GM12873 (cell line): ENCODE results near the gene UBE2J2.

Experiments
- TF ChIP-seq, protein P1 (sequence below): IDR thresholded peaks from 2 replicates; pipeline ENCODE4 v1.5.1; 2012; ENCODE audit warnings: low read depth, mild to moderate bottlenecking, moderate library complexity, low read length, control low read depth; ENCODE audit not compliant: insufficient read depth; ENCODE audit errors: missing control alignments

The UBE2J2 gene

DNA sequence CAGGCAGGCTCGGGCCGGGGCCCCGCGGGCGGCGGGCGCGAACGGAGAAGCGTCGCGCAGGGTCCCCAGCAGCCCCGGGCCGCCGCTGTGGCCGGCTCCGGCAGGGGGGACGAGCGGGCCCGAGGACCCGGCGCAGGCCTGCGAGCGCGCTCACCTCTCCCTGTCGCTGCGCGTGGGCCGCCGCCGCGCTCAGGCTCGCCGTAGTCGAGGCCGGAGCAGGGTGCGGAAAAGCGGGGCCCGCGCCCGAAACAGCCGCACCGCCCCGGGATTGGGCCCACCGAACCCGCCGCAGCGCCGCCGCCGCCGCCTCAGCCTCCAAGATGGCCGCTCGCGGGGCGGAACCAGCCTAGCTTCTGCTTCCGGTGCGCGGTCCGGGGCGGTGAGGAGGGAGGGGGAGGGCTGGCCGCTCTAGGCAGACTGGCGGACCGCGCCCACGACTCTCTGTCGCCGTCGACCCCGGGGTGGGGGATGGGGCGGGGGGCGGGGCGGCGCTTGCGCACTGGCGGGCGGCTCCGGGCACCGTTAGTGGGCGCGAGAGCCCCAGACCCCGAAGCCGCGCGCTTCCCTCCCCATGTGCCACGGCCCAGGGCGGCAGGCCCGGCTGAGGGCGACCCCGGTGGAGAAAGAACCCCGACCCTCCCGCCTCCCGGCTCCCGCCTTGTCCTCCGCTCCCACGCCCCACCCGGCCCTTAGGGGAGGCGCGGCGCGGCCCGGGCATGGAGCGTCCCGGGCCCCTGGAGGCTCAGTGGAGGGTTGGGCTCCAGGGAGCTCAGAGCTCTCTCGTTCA is at the start of gene UBE2J2:
Gene UBE2J2, minus strand, starts transcription at position 343 of the 787 bp plus-strand sequence. CDS start 5,862 bp downstream, outside the sequence.
- TF ChIP-seq, protein P1, sequence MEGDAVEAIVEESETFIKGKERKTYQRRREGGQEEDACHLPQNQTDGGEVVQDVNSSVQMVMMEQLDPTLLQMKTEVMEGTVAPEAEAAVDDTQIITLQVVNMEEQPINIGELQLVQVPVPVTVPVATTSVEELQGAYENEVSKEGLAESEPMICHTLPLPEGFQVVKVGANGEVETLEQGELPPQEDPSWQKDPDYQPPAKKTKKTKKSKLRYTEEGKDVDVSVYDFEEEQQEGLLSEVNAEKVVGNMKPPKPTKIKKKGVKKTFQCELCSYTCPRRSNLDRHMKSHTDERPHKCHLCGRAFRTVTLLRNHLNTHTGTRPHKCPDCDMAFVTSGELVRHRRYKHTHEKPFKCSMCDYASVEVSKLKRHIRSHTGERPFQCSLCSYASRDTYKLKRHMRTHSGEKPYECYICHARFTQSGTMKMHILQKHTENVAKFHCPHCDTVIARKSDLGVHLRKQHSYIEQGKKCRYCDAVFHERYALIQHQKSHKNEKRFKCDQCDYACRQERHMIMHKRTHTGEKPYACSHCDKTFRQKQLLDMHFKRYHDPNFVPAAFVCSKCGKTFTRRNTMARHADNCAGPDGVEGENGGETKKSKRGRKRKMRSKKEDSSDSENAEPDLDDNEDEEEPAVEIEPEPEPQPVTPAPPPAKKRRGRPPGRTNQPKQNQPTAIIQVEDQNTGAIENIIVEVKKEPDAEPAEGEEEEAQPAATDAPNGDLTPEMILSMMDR: no peak

DNA sequence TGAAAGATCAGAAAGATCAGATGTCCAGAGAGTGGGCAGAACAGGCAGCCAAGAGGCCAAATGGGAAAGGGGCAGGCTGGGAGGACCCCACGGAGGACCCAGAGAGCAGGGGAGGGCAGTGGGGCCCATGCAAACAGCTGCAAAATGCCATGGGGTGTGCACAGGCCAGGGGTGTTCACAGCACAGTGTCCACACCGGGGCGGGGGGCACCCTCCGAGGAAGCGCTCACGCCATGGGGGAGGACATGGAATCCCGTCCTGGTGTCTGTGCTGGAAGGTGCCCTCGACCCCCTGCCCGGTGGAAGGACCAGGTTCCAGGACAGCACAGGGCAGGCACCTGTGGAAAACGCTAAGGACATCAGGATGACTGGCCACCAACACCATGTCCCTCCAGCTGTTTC is 49.3 kb upstream of the UBE2J2 start:
- TF ChIP-seq, protein P1: no peak

DNA sequence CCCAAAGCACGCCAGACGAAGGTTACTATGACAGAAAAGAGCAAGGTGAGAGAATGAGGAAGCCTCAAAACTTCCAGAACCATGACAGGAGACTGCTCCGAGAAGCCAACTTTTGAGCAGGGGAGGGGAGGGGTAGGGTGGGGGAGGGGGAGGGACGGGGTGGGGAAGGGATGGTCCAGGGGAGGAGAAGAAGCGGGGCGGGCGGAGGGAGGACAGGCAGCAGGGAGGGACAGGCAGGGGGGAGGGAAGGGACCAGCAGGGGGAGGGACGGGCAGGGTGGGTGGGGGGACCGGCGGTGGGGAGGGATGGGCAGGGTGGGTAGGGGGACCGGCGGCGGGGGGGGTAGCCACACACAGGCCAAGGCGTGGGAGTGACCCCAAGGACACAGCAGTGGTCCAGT is 48.8 kb upstream of the UBE2J2 start:
- TF ChIP-seq, protein P1: no peak

DNA sequence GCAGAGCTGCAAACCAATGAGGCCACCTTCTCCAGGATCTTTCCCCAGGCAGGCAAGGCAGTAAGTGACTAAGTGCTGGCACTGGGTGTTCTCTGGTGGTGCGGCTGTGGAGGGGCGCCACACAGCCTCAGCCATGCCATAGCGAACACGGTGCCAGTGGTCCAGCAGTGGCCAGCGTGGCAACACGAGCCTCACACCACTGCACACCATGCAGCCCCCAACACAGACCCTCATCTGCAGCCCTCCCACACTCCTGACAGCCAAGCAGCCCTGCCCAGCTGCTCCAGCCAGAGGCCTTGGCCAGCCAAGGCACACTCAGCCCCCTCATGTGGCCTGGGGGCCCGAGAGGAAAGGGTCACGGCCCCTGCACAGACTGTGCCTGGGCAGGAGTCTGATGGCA is 47.8 kb upstream of the UBE2J2 start:
- TF ChIP-seq, protein P1: no peak

DNA sequence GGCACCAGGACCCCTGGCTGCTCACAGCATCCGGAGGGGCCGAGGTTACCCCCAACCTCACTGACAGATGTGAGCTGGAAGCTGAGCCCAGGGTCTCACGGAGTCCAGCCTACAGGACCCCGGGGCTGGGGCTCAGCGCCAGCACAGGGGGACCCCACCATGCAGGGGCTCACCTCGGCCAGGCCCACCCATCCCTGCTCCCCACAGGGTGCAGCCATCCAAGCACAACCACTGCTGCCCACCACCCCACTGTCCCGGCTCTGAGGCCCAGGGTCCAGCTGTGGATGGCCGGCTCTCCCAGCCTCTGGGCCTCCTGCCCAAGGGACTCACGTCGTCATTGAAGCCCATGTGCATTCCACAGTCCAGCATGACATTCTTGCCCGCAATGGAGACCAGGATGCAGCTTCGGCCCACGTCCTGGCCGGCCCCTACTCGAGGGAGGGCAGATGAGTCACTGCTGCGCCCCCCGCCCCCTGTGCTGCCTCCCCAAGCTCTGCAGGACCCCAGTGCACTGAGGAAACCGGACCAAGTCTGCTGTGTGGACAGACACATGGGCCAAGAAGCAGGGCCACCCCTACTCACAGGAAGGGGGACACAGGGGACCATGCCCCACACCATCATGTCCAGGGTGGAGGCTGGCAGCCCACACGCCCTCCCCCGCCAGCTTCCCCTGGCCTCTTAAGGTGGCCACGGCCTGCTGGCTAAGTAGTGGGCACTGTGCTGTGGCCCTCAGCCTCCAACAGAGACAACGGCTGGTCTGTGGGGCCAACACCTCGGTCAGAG is 47.2 kb upstream of the UBE2J2 start:
- TF ChIP-seq, protein P1: no peak

DNA sequence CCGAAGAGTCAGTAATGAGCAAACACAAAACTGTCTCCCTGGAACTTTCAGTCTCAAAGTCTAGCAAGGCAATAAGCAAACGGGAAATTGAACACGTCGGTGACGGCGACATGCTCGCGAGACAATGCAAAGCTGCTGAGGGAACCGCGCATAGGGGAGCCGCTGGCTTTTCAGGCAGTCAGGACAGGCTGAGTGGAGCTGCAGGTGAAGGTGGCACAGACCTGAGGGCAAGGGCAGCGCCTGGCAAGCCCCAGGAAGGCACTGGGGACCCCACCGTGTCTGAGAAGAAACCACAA is 45.9 kb upstream of the UBE2J2 start:
- TF ChIP-seq, protein P1: no peak

DNA sequence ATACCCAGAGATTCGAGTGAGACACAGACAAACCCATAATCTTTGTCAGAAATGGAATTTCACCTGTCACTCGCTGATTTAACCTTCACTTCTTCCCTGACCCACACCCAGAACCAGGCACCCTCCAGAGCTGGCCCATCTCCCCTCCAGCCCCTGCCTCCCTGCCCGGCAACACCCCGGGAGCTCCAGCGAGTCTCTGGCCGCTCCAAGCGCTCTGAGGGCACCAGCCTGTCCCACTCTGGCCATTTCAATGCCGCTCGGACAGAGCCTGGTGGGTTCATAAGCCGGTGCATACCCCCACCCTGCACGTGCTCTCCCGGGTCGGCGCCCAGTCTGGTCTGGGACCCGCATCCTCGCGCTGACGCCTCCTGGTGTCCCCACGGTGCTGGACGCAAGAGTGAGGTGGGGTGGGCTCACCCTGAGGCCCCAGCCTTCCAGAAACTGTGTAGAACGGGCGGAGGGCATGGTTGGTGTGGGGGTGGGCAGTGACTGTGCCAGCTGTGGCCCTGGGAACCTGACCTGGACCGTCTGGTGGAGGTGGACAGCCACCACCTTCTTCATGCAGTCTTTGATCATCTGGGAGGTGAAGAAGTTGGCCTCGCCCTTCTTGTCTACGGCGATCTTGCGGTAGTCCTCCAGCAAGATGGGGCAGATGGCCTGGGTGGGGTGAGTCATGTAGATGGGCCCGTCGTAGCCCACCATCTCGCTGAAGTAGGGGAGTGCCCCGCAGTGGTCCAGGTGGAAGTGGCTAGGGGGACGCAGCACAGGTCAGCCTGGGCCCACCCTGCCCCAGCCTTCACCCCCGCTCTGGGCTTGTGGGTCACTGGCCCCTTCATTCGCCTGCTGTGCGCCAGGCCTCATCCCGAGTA is 45.4 kb upstream of the UBE2J2 start:
- TF ChIP-seq, protein P1: no peak
